GM21367 (cell line): Measurements from ENCODE around the gene ARHGEF35.
"Not testable (repeated sequence)": the region's sequence is repeated elsewhere in the genome, so short reads cannot be mapped to it uniquely, and the experiment has no call there.

Source experiments
- ATAC-seq: cut with Tn5 transposase; IDR thresholded peaks from one replicate; pipeline ENCODE4 v1.9.1; 2021; ENCODE audit not compliant: unreplicated experiment

Gene ARHGEF35

GRCh38 chr7:144195212-144195872, at the start of gene ARHGEF35:
Gene ARHGEF35, minus strand, starts transcription at chr7:144195833. Its CDS starts 7,450 bp downstream, at chr7:144188383.
- peak; percentile 57 for ATAC-seq

DNA sequence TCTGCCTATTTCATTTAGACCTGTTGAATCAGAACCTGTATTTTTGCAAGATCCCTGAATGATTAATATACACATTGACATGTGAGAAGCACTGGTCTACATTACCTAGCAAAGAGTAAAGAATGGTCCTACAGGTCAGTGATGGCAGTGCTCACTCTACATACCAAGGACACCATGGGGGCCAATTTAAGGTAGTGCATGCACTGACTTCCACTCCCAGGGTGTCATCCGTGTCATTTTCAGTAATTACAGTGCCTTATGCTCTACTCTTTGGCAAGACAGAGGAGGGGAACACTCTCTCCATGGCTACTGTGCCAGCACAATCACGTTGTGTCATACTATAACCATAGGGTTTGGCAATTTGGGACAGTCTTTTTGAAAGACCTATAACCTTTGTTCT, 49.7 kb upstream of the ARHGEF35 start:
- not testable (repeated sequence) for ATAC-seq

DNA sequence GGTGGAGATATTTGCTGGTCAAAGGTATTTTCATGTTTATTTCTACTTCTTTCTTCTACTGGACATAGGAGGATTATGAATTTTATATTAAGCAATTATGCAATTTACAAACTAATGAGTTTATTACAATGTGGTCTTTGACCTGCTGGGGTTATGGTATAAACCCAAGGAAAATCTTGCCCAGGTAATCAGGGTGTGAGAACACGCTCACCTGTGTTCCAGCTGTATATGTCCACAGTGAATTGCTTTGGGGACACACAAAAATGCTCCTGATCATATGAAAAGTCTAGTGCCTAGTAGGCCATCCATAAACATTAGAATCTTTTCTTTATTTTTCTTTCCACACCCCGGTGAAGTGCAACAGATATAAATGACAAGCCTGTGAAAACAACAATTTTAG, 43.7 kb upstream of the ARHGEF35 start, which contains the start of gene OR2A42:
Gene OR2A42, minus strand, starts transcription at position 241 of the 400 bp plus-strand sequence. CDS start 6,762 bp downstream, outside the sequence.
- ATAC-seq = not testable (repeated sequence)

DNA sequence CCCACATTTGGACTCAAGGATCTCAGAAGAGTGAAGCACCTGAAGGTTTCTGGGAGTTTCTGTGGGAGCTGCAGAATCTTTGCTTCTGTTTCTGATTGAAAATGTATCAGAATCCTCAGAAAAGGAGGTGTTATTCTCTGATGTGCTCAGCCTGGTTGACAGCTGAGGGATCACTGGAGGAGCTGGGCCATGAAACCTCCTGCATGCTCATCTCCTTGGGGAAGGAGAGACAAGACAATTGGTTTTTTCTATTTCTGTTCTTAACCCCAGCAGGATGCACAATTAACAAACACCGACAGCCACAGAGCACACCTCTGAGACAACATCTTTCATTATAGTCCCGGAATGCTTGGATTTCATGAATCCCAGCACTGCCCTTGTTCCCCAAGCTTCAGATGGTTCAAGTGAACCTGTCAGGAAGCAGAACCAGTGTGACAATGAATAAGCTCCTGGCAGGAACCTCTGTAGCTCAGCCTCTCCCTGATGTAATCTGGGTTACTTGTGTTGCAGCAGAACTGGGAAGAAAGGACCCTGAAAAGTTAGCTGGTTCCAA, 43.0 kb upstream of the ARHGEF35 start:
- ATAC-seq = not testable (repeated sequence)

DNA sequence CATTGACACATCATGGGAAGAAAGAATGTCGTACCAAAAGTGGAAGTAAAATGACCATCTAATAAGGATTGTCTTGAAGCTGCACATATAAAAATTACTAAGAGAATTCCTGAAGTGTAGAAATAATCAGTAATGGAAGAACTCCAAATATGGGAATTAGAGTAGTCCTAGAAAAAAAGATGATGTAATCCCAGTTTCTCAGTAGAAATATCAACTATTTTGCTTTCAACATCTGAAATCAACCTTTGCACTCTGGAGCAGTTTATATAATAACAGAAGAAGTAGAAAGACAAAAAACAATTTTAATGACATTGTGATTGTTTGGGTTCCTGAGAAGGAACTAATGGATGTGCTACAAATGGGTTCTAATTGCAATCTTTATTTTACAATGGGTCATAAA, 37.4 kb upstream of the ARHGEF35 start:
- ATAC-seq = not testable (repeated sequence)

DNA sequence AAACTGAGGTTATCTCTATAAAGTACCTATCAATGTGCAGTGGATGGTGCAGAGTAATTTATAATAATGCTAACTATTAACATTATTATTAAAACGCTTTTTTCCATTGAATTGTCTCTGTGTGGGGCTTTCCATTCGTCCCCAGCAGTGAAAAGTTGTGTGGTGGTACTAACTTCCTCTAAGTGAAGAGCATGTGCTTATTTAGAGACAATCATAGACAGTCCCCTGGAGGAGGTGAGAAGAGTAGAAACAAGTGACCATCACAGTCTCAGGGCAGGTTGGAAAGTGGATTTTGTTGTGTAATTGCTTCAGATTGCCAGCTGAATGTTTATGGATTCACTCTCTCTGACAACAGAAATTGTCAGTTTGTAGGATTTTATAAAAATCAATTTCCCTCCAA, 35.4 kb upstream of the ARHGEF35 start:
- not testable (repeated sequence) for ATAC-seq

- ATAC-seq = not testable (repeated sequence)
Measured at GRCh38 chr7:144228810-144229209, 33.2 kb upstream of the ARHGEF35 start.

DNA sequence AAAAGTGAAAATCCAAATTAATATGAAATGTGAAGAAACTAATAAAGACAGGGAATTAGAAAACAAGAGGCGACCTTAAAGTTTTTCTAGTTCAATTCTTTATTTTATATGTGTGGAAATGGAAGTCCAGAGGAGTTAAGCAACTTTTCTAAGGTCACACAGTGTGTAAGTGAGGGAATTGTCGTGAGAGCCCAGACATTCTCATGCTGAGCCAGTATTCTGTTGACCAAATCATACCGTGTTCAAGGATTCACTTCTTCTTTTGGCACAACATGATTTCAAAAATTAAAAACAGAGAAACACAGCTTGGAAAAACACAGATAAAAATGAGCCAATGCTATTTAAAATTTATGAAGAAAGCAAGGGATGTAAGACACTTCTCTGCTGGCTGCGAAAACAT, 31.2 kb upstream of the ARHGEF35 start:
- ATAC-seq = not testable (repeated sequence)

DNA sequence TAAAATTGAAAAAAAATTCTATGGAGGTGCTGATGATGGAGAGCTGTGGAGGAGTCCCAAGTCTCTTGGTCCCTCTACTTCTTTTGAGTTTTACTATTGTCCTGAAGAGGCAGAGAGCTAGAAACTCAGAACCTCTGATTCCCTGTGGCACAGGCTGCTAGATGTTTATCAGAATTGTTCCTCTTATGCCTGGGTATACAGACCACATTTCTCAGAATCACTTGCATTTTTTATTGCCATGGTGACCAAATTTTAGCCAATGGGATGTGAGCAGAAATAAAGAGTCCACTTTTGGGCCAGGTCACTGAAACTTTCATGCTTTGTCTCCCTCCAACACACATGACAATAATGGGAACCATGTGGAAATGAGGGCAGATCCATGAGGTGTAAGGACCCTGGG, 28.0 kb upstream of the ARHGEF35 start:
- ATAC-seq = not testable (repeated sequence)

GRCh38 chr7:144220531-144220930, 24.9 kb upstream of the ARHGEF35 start:
- not testable (repeated sequence) for ATAC-seq

DNA sequence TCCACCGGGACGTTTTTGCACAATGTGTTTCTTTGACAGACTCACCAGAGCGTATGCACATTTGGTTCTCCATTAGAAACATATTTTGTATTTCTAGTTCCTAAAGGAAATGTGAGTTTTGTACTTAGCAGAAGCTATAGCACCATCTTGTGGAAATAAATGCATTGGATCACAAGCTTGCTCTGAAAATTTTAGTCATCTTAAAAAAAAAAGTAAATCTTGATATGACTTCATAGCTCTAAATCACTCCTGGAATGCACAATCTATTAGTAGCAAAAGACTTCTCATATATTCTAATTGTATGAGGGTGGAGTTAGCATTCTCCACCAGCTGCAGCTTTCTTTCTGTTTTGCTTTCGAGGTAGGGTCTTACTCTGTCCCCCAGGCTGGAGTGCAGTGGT, 23.5 kb upstream of the ARHGEF35 start:
- ATAC-seq = not testable (repeated sequence)

- not testable (repeated sequence) for ATAC-seq
Measured at GRCh38 chr7:144218581-144218980, 22.9 kb upstream of the ARHGEF35 start.

DNA sequence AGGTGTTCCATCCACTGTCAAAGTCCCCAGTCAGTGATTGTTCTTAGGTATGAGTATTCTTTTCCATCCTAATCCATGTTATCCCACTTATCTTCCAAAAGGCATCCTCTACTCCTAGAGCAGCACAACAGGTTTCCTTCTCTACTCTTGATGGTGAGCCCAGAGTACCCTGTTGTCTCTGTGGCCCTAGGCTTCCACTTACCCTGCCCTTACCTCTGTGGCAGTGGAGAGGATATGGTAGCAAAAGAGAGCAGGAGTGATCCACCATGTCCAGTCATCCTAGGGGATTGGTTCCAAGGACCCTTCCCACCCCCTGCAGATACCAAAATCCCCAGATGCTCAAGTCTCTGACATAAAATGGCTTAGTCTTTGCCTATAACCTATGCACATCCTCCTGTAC, 21.6 kb upstream of the ARHGEF35 start:
- not testable (repeated sequence) for ATAC-seq

- ATAC-seq = not testable (repeated sequence)
Measured at GRCh38 chr7:144205306-144205705, 9.7 kb upstream of the ARHGEF35 start.

- not testable (repeated sequence) for ATAC-seq
Measured at GRCh38 chr7:144203086-144203485, 7.5 kb upstream of the ARHGEF35 start.

DNA sequence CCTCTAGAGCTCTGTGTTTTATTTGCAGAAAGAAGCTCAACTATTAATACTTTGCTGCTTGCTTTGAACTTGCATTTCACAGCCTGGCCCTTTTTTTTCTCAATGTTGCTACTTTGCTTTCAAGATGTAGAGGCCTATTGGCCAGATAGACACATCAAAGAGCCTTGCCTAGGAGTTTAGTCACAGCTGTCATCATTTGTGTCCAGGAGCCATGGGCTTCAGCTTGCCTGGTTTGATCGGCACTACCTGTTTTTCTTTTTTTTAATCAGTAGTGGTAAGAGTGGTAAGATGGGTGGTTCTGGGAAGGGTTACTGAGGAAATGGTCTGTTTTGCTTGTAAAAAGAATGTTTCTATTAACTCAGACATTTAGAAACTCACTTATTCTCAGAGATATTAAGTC, 6.3 kb upstream of the ARHGEF35 start:
- ATAC-seq = peak; percentile 28

GRCh38 chr7:144198934-144199333, 3.3 kb upstream of the ARHGEF35 start:
- not testable (repeated sequence) for ATAC-seq

- not testable (repeated sequence) for ATAC-seq
Measured at GRCh38 chr7:144194453-144194852, 1.2 kb downstream of the ARHGEF35 start.

DNA sequence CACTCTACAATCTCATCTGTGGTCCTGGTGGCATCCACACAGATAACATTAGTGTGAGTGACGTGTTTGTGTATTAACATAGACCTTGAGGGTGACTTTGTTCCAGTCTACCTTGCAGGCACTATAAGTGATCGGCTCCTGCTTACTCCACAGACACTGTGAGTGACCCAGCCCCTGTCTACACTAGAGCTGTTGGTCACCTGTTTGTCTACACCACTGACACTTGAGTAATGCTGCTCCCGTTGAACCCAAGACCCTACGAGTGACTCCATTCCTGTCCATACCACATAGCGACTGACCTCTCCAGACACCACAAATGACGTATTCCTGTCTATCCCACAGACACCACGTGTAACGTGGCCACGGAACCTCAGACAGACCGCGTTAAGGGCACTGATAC, 1.9 kb downstream of the ARHGEF35 start:
- ATAC-seq = not testable (repeated sequence)

DNA sequence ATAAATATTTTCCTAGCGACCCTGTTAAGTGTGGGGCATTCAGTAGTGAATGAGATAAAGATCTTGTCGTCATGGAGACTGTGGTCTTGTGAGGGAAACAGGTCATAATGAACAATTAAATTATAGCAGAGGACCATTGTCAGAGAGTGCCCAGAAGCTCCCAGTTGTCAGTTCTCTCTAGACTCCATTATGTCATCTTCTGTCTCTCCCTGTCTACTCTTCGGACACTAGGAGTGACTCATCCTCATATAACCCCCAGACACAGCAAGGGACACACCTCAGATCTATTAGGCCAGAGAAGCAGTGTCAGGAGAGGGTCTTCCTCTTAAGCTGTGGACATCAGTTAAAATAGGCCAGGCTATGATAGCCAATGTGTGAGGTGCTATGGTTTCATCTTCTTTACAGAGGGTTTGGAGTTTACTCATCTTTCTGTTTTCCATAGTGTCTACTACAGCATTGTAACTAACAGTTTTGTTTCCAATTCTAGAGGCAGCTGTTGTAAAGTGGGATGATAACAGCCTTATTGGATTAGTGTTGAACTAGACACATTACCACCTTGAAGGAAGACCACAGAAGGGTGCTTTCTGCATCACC, 7.0 kb downstream of the ARHGEF35 start:
- ATAC-seq = not testable (repeated sequence)

GRCh38 chr7:144187848-144188247, 7.8 kb downstream of the ARHGEF35 start:
- not testable (repeated sequence) for ATAC-seq

DNA sequence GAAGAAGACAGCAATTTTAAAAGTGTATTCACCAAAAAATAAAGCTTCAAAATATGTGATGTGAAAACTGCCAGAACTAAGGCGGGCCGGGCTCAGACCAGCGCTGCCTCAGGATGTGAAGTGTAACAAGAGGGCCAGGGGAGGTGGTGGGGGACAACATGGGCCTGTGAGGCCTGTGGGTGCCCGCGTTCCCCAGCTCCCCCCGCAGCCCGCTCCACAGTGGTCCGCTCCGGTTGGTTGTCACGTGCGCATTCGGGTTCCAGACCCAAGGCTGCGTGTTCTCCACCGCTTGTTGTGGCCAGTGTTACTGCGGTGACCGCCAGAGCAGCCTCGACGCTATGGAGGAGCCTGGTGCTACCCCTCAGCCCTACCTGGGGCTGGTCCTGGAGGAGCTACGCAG, 12.5 kb downstream of the ARHGEF35 start, which contains the start of gene CTAGE4:
Gene CTAGE4, plus strand, starts transcription at position 301 of the 400 bp plus-strand sequence. Its CDS starts 38 bp downstream, at position 339.
- not testable (repeated sequence) for ATAC-seq
